ENCODE results near the gene ABHD15. TPM values are rescaled to one million over a fixed set of nuclear protein-coding genes. Genes with fewer than 3 reads are reported as not detected.
A peak's percentile ranks its signal among the peaks of the same experiment; 100 is the strongest.

ABHD15 gene
- total RNA-seq, 1 donor from 2014 or later = 5.3 TPM

DNA sequence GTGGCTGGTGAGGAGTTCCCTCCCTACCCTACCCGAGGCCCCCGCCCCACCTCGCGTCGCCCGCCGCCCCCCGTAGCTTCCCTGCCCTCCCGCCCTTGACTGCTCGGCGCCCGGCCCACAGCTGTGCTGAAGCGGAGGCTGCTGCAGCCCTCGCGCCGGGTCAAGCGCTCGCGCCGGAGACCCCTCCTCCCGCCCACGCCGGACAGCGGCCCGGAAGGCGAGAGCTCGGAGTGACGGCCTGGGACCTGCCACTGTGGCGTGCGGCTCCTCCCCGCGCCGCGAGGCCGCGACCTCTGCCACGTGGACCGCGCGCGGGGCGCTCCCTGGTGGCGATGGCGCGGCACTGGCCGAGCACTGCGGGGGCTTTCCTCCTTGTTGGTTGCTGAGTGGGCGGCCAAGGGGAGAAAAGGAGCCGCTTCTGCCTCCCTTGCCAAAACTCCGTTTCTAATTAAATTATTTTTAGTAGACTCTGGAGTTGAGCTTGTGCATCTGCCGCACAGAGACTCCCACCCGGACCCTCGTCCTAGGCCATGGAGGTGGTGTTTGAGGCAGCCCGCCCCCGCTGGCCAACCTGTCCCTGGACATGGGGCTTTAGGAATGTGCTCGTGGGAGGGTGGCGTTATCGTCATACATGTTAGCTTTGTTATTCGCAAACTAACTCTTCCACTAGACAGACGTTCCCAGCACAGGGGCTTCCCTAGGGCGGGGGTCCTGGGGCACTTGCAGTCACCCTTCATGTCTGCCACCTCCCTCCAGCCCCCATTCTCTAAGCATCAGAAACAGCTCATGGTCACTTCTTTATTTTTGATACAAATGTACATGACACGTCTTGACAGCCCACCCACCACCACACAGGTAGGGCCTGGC, 6.1 kb upstream of the ABHD15 start:
- TF ChIP-seq CTCF (IDR thresholded peaks at IDR 0.05; ENCODE audit: unreplicated experiment) = peak; percentile 82
- H3K27me3 Mint-ChIP-seq = peaks cover 11% of the 10 kb centered on the region
- DNase-seq (ENCODE audit: low spot score, unreplicated experiment) = peak; percentile 59
- H3K36me3 Mint-ChIP-seq (ENCODE audit: insufficient read depth) = peaks cover 9% of the 10 kb centered on the region
- no peak overlapping the region for H3K27ac Mint-ChIP-seq
- H3K4me3 Mint-ChIP-seq (ENCODE audit: low read depth) = no peak overlapping the region
- peaks cover 17% of the 10 kb centered on the region for H3K4me1 Mint-ChIP-seq (ENCODE audit: low read depth)
- H3K9me3 Mint-ChIP-seq (ENCODE audit: low read depth) = no peaks in the 10 kb centered on the region

DNA sequence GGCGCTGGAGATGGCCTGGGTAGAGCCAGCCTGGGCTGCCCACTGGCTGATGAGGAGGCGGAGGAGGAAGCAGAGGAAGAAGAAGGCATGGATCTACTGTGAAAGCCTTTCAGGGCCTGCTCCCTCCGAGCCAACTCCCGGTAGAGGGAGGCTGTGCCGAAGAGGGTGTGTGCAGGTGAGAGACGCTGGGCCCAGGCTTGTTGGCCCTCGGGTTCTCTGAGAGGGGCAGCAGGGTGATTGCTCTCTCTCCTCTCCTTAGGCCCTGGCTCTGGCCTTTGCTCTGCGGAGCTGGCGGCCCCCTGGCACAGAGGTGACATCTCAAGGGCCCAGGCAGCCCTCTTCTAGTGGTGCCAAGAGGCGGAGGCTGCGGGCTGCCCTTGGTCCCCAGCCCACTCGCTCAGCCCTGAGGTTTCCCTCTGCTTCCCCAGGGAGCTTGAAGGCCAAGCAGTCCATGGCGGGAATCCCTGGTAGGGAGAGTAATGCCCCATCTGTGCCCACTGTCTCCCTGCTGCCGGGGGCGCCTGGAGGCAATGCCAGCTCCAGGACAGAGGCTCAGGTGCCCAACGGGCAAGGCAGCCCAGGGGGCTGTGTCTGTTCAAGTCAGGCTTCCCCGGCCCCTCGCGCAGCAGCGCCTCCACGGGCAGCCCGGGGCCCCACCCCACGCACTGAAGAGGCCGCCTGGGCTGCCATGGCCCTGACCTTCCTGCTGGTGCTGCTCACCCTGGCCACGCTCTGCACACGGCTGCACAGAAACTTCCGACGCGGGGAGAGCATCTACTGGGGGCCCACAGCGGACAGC, 5.2 kb upstream of the ABHD15 start:
- no peaks in the 10 kb centered on the region for H3K9me3 Mint-ChIP-seq (ENCODE audit: low read depth)
- no peak for TF ChIP-seq CTCF (IDR thresholded peaks at IDR 0.05; ENCODE audit: unreplicated experiment)
- H3K36me3 Mint-ChIP-seq (ENCODE audit: insufficient read depth) = peaks cover 7% of the 10 kb centered on the region
- DNase-seq (ENCODE audit: low spot score, unreplicated experiment) = no peak
- peaks cover 17% of the 10 kb centered on the region for H3K4me1 Mint-ChIP-seq (ENCODE audit: low read depth)
- peaks cover 11% of the 10 kb centered on the region for H3K27me3 Mint-ChIP-seq
- H3K4me3 Mint-ChIP-seq (ENCODE audit: low read depth) = no peak overlapping the region
- H3K27ac Mint-ChIP-seq = no peak overlapping the region

- H3K36me3 Mint-ChIP-seq (ENCODE audit: insufficient read depth) = peaks cover 7% of the 10 kb centered on the region
- TF ChIP-seq CTCF (IDR thresholded peaks at IDR 0.05; ENCODE audit: unreplicated experiment) = no peak
- H3K4me1 Mint-ChIP-seq (ENCODE audit: low read depth) = peaks cover 17% of the 10 kb centered on the region
- H3K27me3 Mint-ChIP-seq = peaks cover 11% of the 10 kb centered on the region
- H3K9me3 Mint-ChIP-seq (ENCODE audit: low read depth) = no peaks in the 10 kb centered on the region
- DNase-seq (ENCODE audit: low spot score, unreplicated experiment) = no peak
- H3K4me3 Mint-ChIP-seq (ENCODE audit: low read depth) = no peak overlapping the region
- no peak overlapping the region for H3K27ac Mint-ChIP-seq
These were observed 4.6 kb upstream of the ABHD15 start for GRCh38 chr17:29571486-29571882.

- H3K36me3 Mint-ChIP-seq (ENCODE audit: insufficient read depth) = peaks cover 7% of the 10 kb centered on the region
- H3K27ac Mint-ChIP-seq = no peak overlapping the region
- H3K4me3 Mint-ChIP-seq (ENCODE audit: low read depth) = peak overlapping the region; percentile 48
- no peak for DNase-seq (ENCODE audit: low spot score, unreplicated experiment)
- peaks cover 19% of the 10 kb centered on the region for H3K27me3 Mint-ChIP-seq
- no peaks in the 10 kb centered on the region for H3K9me3 Mint-ChIP-seq (ENCODE audit: low read depth)
- peaks cover 21% of the 10 kb centered on the region for H3K4me1 Mint-ChIP-seq (ENCODE audit: low read depth)
- TF ChIP-seq CTCF (IDR thresholded peaks at IDR 0.05; ENCODE audit: unreplicated experiment) = no peak
These were observed 3.7 kb upstream of the ABHD15 start for GRCh38 chr17:29570521-29570920.

DNA sequence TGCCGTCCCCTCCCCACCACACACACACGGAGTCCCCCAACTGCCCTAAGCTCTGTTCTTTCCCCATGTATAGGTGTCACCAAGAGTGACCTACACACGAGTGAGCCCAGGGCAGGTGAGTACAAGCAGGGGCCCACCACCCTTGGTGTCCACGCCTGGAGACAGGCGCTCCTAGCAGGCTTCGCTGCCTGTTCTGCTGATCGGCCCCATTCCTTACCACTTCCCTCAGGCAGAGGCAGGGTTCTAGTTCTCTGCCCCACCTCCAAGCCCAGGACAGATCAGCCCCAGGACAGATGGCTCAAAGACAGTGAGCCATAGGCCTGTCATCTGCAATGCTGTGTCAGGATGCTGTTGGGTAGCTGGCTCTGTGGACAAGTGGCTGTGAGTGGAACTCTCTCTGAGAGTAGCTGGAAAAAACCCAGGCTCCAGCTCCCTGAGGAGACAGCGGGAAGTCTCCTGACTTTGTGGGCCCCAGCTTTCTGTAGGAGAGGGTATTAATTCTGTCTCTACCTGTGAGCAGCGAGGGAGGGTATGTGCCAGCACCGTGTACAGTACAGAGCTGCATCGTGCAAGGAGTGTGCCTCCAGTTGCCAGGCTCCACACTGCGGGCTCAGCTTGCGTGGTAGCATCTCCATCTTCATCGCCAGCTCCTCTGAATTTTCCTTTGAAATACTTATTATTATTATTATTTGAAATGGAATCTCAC, 2.6 kb upstream of the ABHD15 start:
- Mint-ChIP-seq H3K27me3 (peaks cover 24% of the 10 kb centered on the region), H3K4me1 (ENCODE audit: low read depth) (peaks cover 13% of the 10 kb centered on the region), H3K4me3 (ENCODE audit: low read depth) (peak overlapping the region; percentile 82), H3K9me3 (ENCODE audit: low read depth) (no peaks in the 10 kb centered on the region), H3K27ac (peak overlapping the region; percentile 86), H3K36me3 (ENCODE audit: insufficient read depth) (peaks cover 5% of the 10 kb centered on the region)
- no peak for DNase-seq (ENCODE audit: low spot score, unreplicated experiment)
- TF ChIP-seq CTCF (IDR thresholded peaks at IDR 0.05; ENCODE audit: unreplicated experiment) = no peak
